Neural cell (in vitro differentiated cells): ENCODE data around the gene POLN. TPM values are rescaled to one million over a fixed set of nuclear protein-coding genes. Genes with fewer than 3 reads are reported as not detected.

Experiments used
- H2AFZ ChIP-seq: fragments of 200-600, 300-800 bp; sonication (generic), shearing (Covaris generic); 2 replicates; pipeline ENCODE4 v1.6.0; 2014; ENCODE audit warnings: low read depth, mild to moderate bottlenecking, antibody characterized with exemption, low read length, moderate library complexity
- H3F3A ChIP-seq: fragments of 200-600 bp; shearing (Covaris generic); 2 replicates; pipeline ENCODE4 v1.6.1; 2016; ENCODE audit warnings: mild to moderate bottlenecking, moderate library complexity, mixed read lengths, antibody characterized with exemption, low read length; ENCODE audit not compliant: insufficient read depth, poor library complexity, severe bottlenecking
- H3K27ac ChIP-seq: fragments of 200-600, 300-800 bp; sonication (generic), shearing (Covaris generic); 2 replicates; pipeline ENCODE4 v1.5.1; 2014; ENCODE audit warnings: mild to moderate bottlenecking, low read length, moderate library complexity
- H3K27me3 ChIP-seq: fragments of 300-800, 200-600 bp; sonication (generic), shearing (Covaris generic); 2 replicates; pipeline ENCODE4 v1.6.0; 2014; ENCODE audit warnings: mild to moderate bottlenecking, low read depth, low read length, moderate library complexity; ENCODE audit not compliant: insufficient read depth
- H3K36me3 ChIP-seq: fragments of 300-800, 200-600 bp; sonication (generic), shearing (Covaris generic); 2 replicates; pipeline ENCODE4 v1.5.1; 2014; ENCODE audit warnings: mild to moderate bottlenecking, antibody characterized with exemption, low read length, moderate library complexity; ENCODE audit not compliant: insufficient read depth
- H3K4me2 ChIP-seq: fragments of 300-800, 200-600 bp; sonication (generic), shearing (Covaris generic); 2 replicates; pipeline ENCODE4 v1.6.0; 2014; ENCODE audit warnings: mild to moderate bottlenecking, low read length
- H3K4me3 ChIP-seq: fragments of 300-800, 200-600 bp; sonication (generic), shearing (Covaris generic); 2 replicates; pipeline ENCODE4 v1.5.1; 2014; ENCODE audit warnings: mild to moderate bottlenecking, low read length, moderate library complexity
- H3K79me2 ChIP-seq: fragments of 200-600 bp; shearing (Covaris generic); replicated peaks from 2 replicates; pipeline ENCODE4 v1.6.0; 2014; ENCODE audit warnings: mild to moderate bottlenecking, low read length, moderate library complexity; ENCODE audit not compliant: insufficient read depth
- H3K9ac ChIP-seq: fragments of 300-800, 200-600 bp; sonication (generic), shearing (Covaris generic); 2 replicates; pipeline ENCODE4 v1.6.1; 2016; ENCODE audit warnings: mild to moderate bottlenecking, low read length, mixed read lengths
- H3K9me2 ChIP-seq: fragments of 200-600 bp; shearing (Covaris generic); 2 replicates; pipeline ENCODE4 v1.6.1; 2016; ENCODE audit warnings: mild to moderate bottlenecking, low read length, mixed read lengths; ENCODE audit not compliant: insufficient read depth
- H3K9me3 ChIP-seq: fragments of 200-600, 300-800 bp; sonication (generic), shearing (Covaris generic); 2 replicates; pipeline ENCODE4 v1.6.1; 2016; ENCODE audit warnings: mild to moderate bottlenecking, mixed run types, low read length, moderate library complexity, mixed read lengths
- H4K20me1 ChIP-seq: fragments of 200-600 bp; shearing (Covaris generic); 2 replicates; pipeline ENCODE4 v1.6.1; 2016; ENCODE audit warnings: mild to moderate bottlenecking, mixed run types; ENCODE audit not compliant: insufficient read depth
- CTCF ChIP-seq: fragments of 450-650 bp; IDR thresholded peaks from 2 replicates; pipeline ENCODE4 v1.5.1; 2014; ENCODE audit warnings: antibody characterized with exemption, mild to moderate bottlenecking, moderate library complexity; ENCODE audit not compliant: poor library complexity, severe bottlenecking
- EP300 ChIP-seq: fragments of 450-650 bp; conservative IDR thresholded peaks from 2 replicates; pipeline ENCODE4 v1.6.1; 2014; ENCODE audit warnings: antibody characterized with exemption, mild to moderate bottlenecking, moderate library complexity; ENCODE audit not compliant: poor library complexity, severe bottlenecking
- EZH2 ChIP-seq: fragments of 200-600, 300-800 bp; shearing (Covaris generic), sonication (generic); IDR thresholded peaks from 2 replicates; pipeline ENCODE4 v1.6.1; 2014; ENCODE audit warnings: antibody characterized with exemption, low read length, borderline replicate concordance, mild to moderate bottlenecking; ENCODE audit not compliant: insufficient read depth, poor library complexity, severe bottlenecking
- MXI1 ChIP-seq: fragments of 450-650 bp; conservative IDR thresholded peaks from 2 replicates; pipeline ENCODE4 v1.6.1; 2014; ENCODE audit warnings: antibody characterized with exemption, mild to moderate bottlenecking; ENCODE audit not compliant: poor library complexity, severe bottlenecking
- POLR2AphosphoS5 ChIP-seq: IDR thresholded peaks from 2 replicates; pipeline ENCODE4 v1.6.1; 2012
- RAD21 ChIP-seq: fragments of 450-650 bp; conservative IDR thresholded peaks from 2 replicates; pipeline ENCODE4 v1.6.1; 2014; ENCODE audit warnings: antibody characterized with exemption, mild to moderate bottlenecking, moderate library complexity
- REST ChIP-seq: IDR thresholded peaks from 2 replicates; pipeline ENCODE4 v1.6.1; 2012; ENCODE audit warnings: borderline replicate concordance
- SMC3 ChIP-seq: fragments of 450-650 bp; conservative IDR thresholded peaks from 2 replicates; pipeline ENCODE4 v1.6.1; 2014; ENCODE audit warnings: antibody characterized with exemption, mild to moderate bottlenecking, moderate library complexity; ENCODE audit not compliant: poor library complexity
- TAF1 ChIP-seq: IDR thresholded peaks from 2 replicates; pipeline ENCODE4 v1.6.1; 2012; ENCODE audit warnings: low read depth
- polyA plus RNA-seq: library from polyadenylated mRNA; depleted of rRNA; stranded (reverse); fragments of >200 nt; gene quantifications from 2 replicates; pipeline ENCODE4 v1.2.3, GENCODE V29; 2014

Gene POLN
- polyA plus RNA-seq, 1 donor from 2014 or later, result 1.1 TPM

- Histone ChIP-seq H3K9ac (peak overlapping the region; percentile 84), H3K36me3 (no peaks in the 10 kb centered on the region), H3K9me2 (no peaks in the 10 kb centered on the region), H3K4me3 (peak overlapping the region; percentile 92), H3F3A (no peaks in the 10 kb centered on the region), H4K20me1 (no peaks in the 10 kb centered on the region), H3K27me3 (peaks cover 20% of the 10 kb centered on the region), H2AFZ (no peak overlapping the region), H3K79me2 (peaks cover 12% of the 10 kb centered on the region), H3K9me3 (no peaks in the 10 kb centered on the region), H3K4me2 (peak overlapping the region; percentile 98), H3K27ac (peak overlapping the region; percentile 45)
- no peak for TF ChIP-seq RAD21
- no peak for TF ChIP-seq EP300
- no peak for TF ChIP-seq SMC3
Measured at GRCh38 chr4:2042947-2043395, 198.9 kb downstream of the POLN start.

- Histone ChIP-seq H3K9me2 (no peaks in the 10 kb centered on the region), H3K9me3 (no peaks in the 10 kb centered on the region), H3F3A (no peaks in the 10 kb centered on the region), H3K9ac (peak overlapping the region; percentile 84), H3K4me2 (peak overlapping the region; percentile 98), H3K4me3 (peak overlapping the region; percentile 92), H2AFZ (peak overlapping the region; percentile 76), H3K27ac (peak overlapping the region; percentile 65), H3K27me3 (peaks cover 20% of the 10 kb centered on the region), H3K79me2 (peaks cover 12% of the 10 kb centered on the region), H3K36me3 (no peaks in the 10 kb centered on the region), H4K20me1 (no peaks in the 10 kb centered on the region)
- peak; percentile 22 for TF ChIP-seq CTCF
- TF ChIP-seq EZH2, result no peak
Measured at GRCh38 chr4:2042204-2042946, 199.5 kb downstream of the POLN start.

- no peaks in the 10 kb centered on the region for H4K20me1 ChIP-seq
- H3K4me3 ChIP-seq, result peak overlapping the region; percentile 92
- H3K4me2 ChIP-seq, result peak overlapping the region; percentile 1
- H3K9me2 ChIP-seq, result no peaks in the 10 kb centered on the region
- peak overlapping the region; percentile 65 for H3K27ac ChIP-seq
- H3F3A ChIP-seq, result no peaks in the 10 kb centered on the region
- H2AFZ ChIP-seq, result peak overlapping the region; percentile 76
- TF ChIP-seq RAD21 (no peak), EZH2 (no peak), CTCF (peak; percentile 39), REST (peak; percentile 19), MXI1 (peak; percentile 67), TAF1 (no peak), POLR2AphosphoS5 (peak; percentile 89), EP300 (peak; percentile 47), SMC3 (peak; percentile 59)
- H3K79me2 ChIP-seq, result peaks cover 12% of the 10 kb centered on the region
- peaks cover 20% of the 10 kb centered on the region for H3K27me3 ChIP-seq
- no peaks in the 10 kb centered on the region for H3K36me3 ChIP-seq
- H3K9ac ChIP-seq, result peak overlapping the region; percentile 84
- no peaks in the 10 kb centered on the region for H3K9me3 ChIP-seq
Measured at GRCh38 chr4:2041239-2042130, 200.4 kb downstream of the POLN start.
